Measurements from ENCODE around the gene NEK5. TPM values are rescaled to one million over a fixed set of nuclear protein-coding genes. Genes with fewer than 3 reads are reported as not detected.

The NEK5 gene
- polyA plus RNA-seq, 1 donor = 2.3 TPM

GRCh38 chr13:52162279-52163101, 33.6 kb upstream of the NEK5 start:
- Histone ChIP-seq H3K4me3 (ENCODE audit: low read length) (no peak overlapping the region), H3K9me3 (ENCODE audit: control insufficient read depth, low read depth, low read length) (no peaks in the 10 kb centered on the region), H3K4me1 (ENCODE audit: control insufficient read depth, insufficient read depth, low read length) (peaks cover 40% of the 10 kb centered on the region), H3K27ac (ENCODE audit: low read length) (peak overlapping the region; percentile 81), H3K36me3 (ENCODE audit: control insufficient read depth, insufficient read depth, low read length) (peaks cover 6% of the 10 kb centered on the region), H3K27me3 (ENCODE audit: control insufficient read depth, insufficient read depth, low read length) (no peaks in the 10 kb centered on the region)
- 50% methylated on average over 3 of the region's 5 CpGs for WGBS (ENCODE audit: insufficient coverage, low lambda C conversion rate)
- peak in 1 of 2 donors; percentile 67 for DNase-seq

GRCh38 chr13:52161181-52161646, 32.3 kb upstream of the NEK5 start:
- no CpG with 5 or more reads among the region's 3 CpGs for WGBS (ENCODE audit: insufficient coverage, low lambda C conversion rate)
- Histone ChIP-seq H3K36me3 (ENCODE audit: control insufficient read depth, insufficient read depth, low read length) (peaks cover 1% of the 10 kb centered on the region), H3K27ac (ENCODE audit: low read length) (peak overlapping the region; percentile 81), H3K27me3 (ENCODE audit: control insufficient read depth, insufficient read depth, low read length) (no peaks in the 10 kb centered on the region), H3K4me1 (ENCODE audit: control insufficient read depth, insufficient read depth, low read length) (peaks cover 50% of the 10 kb centered on the region), H3K4me3 (ENCODE audit: low read length) (no peak overlapping the region), H3K9me3 (ENCODE audit: control insufficient read depth, low read depth, low read length) (no peaks in the 10 kb centered on the region)
- DNase-seq = peak; percentile 70 to 88

GRCh38 chr13:52160506-52160905, 31.6 kb upstream of the NEK5 start:
- no peaks in the 10 kb centered on the region for H3K27me3 ChIP-seq (ENCODE audit: control insufficient read depth, insufficient read depth, low read length)
- no peak overlapping the region for H3K4me3 ChIP-seq (ENCODE audit: low read length)
- H3K9me3 ChIP-seq (ENCODE audit: control insufficient read depth, low read depth, low read length) = no peaks in the 10 kb centered on the region
- H3K27ac ChIP-seq (ENCODE audit: low read length) = peak overlapping the region; percentile 81
- H3K36me3 ChIP-seq (ENCODE audit: control insufficient read depth, insufficient read depth, low read length) = no peaks in the 10 kb centered on the region
- WGBS (ENCODE audit: insufficient coverage, low lambda C conversion rate) = no CpG with 5 or more reads among the region's 6 CpGs
- peaks cover 48% of the 10 kb centered on the region for H3K4me1 ChIP-seq (ENCODE audit: control insufficient read depth, insufficient read depth, low read length)
- DNase-seq = no peak

- H3K27ac ChIP-seq (ENCODE audit: low read length) = peak overlapping the region; percentile 81
Observed at GRCh38 chr13:52160053-52160452, 31.2 kb upstream of the NEK5 start.

GRCh38 chr13:52159159-52159982, 30.5 kb upstream of the NEK5 start, which contains the start of gene NEK3:
Gene NEK3, minus strand, starts transcription at chr13:52159597. Its CDS starts 3,406 bp downstream, at chr13:52156191.
- no CpG with 5 or more reads among the region's 74 CpGs for WGBS (ENCODE audit: insufficient coverage, low lambda C conversion rate)
- no peaks in the 10 kb centered on the region for H3K27me3 ChIP-seq (ENCODE audit: control insufficient read depth, insufficient read depth, low read length)
- H3K27ac ChIP-seq (ENCODE audit: low read length) = peak within 1 kb of the TSS; percentile 81
- H3K9me3 ChIP-seq (ENCODE audit: control insufficient read depth, low read depth, low read length) = no peaks in the 10 kb centered on the region
- peaks cover 45% of the 10 kb centered on the region for H3K4me1 ChIP-seq (ENCODE audit: control insufficient read depth, insufficient read depth, low read length)
- peak; percentile 67 to 89 for DNase-seq
- no peaks in the 10 kb centered on the region for H3K36me3 ChIP-seq (ENCODE audit: control insufficient read depth, insufficient read depth, low read length)
- peak within 1 kb of the TSS; percentile 83 for H3K4me3 ChIP-seq (ENCODE audit: low read length)

More at GRCh38 chr13:52160053-52160452, 31.2 kb upstream of the NEK5 start:
- Histone ChIP-seq H3K9me3 (ENCODE audit: control insufficient read depth, low read depth, low read length) (no peaks in the 10 kb centered on the region), H3K36me3 (ENCODE audit: control insufficient read depth, insufficient read depth, low read length) (no peaks in the 10 kb centered on the region), H3K4me1 (ENCODE audit: control insufficient read depth, insufficient read depth, low read length) (peaks cover 45% of the 10 kb centered on the region), H3K4me3 (ENCODE audit: low read length) (no peak overlapping the region), H3K27me3 (ENCODE audit: control insufficient read depth, insufficient read depth, low read length) (no peaks in the 10 kb centered on the region)
- no CpG with 5 or more reads among the region's 6 CpGs for WGBS (ENCODE audit: insufficient coverage, low lambda C conversion rate)
- peak in 1 of 2 donors; percentile 26 for DNase-seq

GRCh38 chr13:52158629-52159158, 29.8 kb upstream of the NEK5 start:
- 0% methylated on average over 1 of the region's 17 CpGs for WGBS (ENCODE audit: insufficient coverage, low lambda C conversion rate)
- Histone ChIP-seq H3K9me3 (ENCODE audit: control insufficient read depth, low read depth, low read length) (no peaks in the 10 kb centered on the region), H3K27me3 (ENCODE audit: control insufficient read depth, insufficient read depth, low read length) (no peaks in the 10 kb centered on the region), H3K4me3 (ENCODE audit: low read length) (peak overlapping the region; percentile 83), H3K27ac (ENCODE audit: low read length) (peak overlapping the region; percentile 81), H3K4me1 (ENCODE audit: control insufficient read depth, insufficient read depth, low read length) (peaks cover 45% of the 10 kb centered on the region), H3K36me3 (ENCODE audit: control insufficient read depth, insufficient read depth, low read length) (no peaks in the 10 kb centered on the region)
- no peak for DNase-seq

- Histone ChIP-seq H3K27me3 (ENCODE audit: control insufficient read depth, insufficient read depth, low read length) (no peaks in the 10 kb centered on the region), H3K36me3 (ENCODE audit: control insufficient read depth, insufficient read depth, low read length) (no peaks in the 10 kb centered on the region), H3K9me3 (ENCODE audit: control insufficient read depth, low read depth, low read length) (no peaks in the 10 kb centered on the region), H3K27ac (ENCODE audit: low read length) (no peak overlapping the region), H3K4me3 (ENCODE audit: low read length) (no peak overlapping the region), H3K4me1 (ENCODE audit: control insufficient read depth, insufficient read depth, low read length) (peaks cover 32% of the 10 kb centered on the region)
- DNase-seq = no peak
- no CpG with 5 or more reads among the region's 1 CpG for WGBS (ENCODE audit: insufficient coverage, low lambda C conversion rate)
Observed at GRCh38 chr13:52156724-52157261, 27.9 kb upstream of the NEK5 start.

- H3K27ac ChIP-seq (ENCODE audit: low read length) = no peak overlapping the region
- H3K36me3 ChIP-seq (ENCODE audit: control insufficient read depth, insufficient read depth, low read length) = peaks cover 14% of the 10 kb centered on the region
- DNase-seq = peak in 1 of 2 donors; percentile 49
- WGBS (ENCODE audit: insufficient coverage, low lambda C conversion rate) = no CpG with 5 or more reads among the region's 1 CpG
- no peak overlapping the region for H3K4me3 ChIP-seq (ENCODE audit: low read length)
- no peaks in the 10 kb centered on the region for H3K9me3 ChIP-seq (ENCODE audit: control insufficient read depth, low read depth, low read length)
- no peaks in the 10 kb centered on the region for H3K27me3 ChIP-seq (ENCODE audit: control insufficient read depth, insufficient read depth, low read length)
- H3K4me1 ChIP-seq (ENCODE audit: control insufficient read depth, insufficient read depth, low read length) = peaks cover 18% of the 10 kb centered on the region
Observed at GRCh38 chr13:52155177-52155576, 26.3 kb upstream of the NEK5 start.

- DNase-seq = no peak
- no peaks in the 10 kb centered on the region for H3K4me1 ChIP-seq (ENCODE audit: control insufficient read depth, insufficient read depth, low read length)
- H3K27me3 ChIP-seq (ENCODE audit: control insufficient read depth, insufficient read depth, low read length) = no peaks in the 10 kb centered on the region
- peaks cover 54% of the 10 kb centered on the region for H3K36me3 ChIP-seq (ENCODE audit: control insufficient read depth, insufficient read depth, low read length)
- no peak overlapping the region for H3K27ac ChIP-seq (ENCODE audit: low read length)
- no CpG with 5 or more reads among the region's 1 CpG for WGBS (ENCODE audit: insufficient coverage, low lambda C conversion rate)
- no peak overlapping the region for H3K4me3 ChIP-seq (ENCODE audit: low read length)
- no peaks in the 10 kb centered on the region for H3K9me3 ChIP-seq (ENCODE audit: control insufficient read depth, low read depth, low read length)
Observed at GRCh38 chr13:52147225-52147624, 18.4 kb upstream of the NEK5 start.

- Histone ChIP-seq H3K27ac (ENCODE audit: low read length) (no peak overlapping the region), H3K36me3 (ENCODE audit: control insufficient read depth, insufficient read depth, low read length) (peaks cover 47% of the 10 kb centered on the region), H3K4me1 (ENCODE audit: control insufficient read depth, insufficient read depth, low read length) (no peaks in the 10 kb centered on the region), H3K9me3 (ENCODE audit: control insufficient read depth, low read depth, low read length) (no peaks in the 10 kb centered on the region), H3K4me3 (ENCODE audit: low read length) (no peak overlapping the region), H3K27me3 (ENCODE audit: control insufficient read depth, insufficient read depth, low read length) (no peaks in the 10 kb centered on the region)
- WGBS (ENCODE audit: insufficient coverage, low lambda C conversion rate) = no CpG with 5 or more reads among the region's 2 CpGs
- no peak for DNase-seq
Observed at GRCh38 chr13:52141299-52141698, 12.4 kb upstream of the NEK5 start.

Measured in large intestine (tissue), 3 donors.